DOHH2 (cell line): Measurements from ENCODE around the gene BTBD3.

Experiments
- CTCF ChIP-seq: fragments of 200-600 bp; sonication (generic); IDR thresholded peaks from one replicate; pipeline ENCODE4 v1.5.1; 2014; ENCODE audit warnings: antibody characterized with exemption, mild to moderate bottlenecking, low read depth, low read length; ENCODE audit not compliant: poor library complexity, severe bottlenecking
- EZH2phosphoT487 ChIP-seq: fragments of 200-600 bp; sonication (generic); IDR thresholded peaks from 2 replicates; pipeline ENCODE4 v1.6.1; 2017; ENCODE audit warnings: borderline replicate concordance, mild to moderate bottlenecking, antibody characterized with exemption, low read length, moderate library complexity, mixed read lengths

DNA sequence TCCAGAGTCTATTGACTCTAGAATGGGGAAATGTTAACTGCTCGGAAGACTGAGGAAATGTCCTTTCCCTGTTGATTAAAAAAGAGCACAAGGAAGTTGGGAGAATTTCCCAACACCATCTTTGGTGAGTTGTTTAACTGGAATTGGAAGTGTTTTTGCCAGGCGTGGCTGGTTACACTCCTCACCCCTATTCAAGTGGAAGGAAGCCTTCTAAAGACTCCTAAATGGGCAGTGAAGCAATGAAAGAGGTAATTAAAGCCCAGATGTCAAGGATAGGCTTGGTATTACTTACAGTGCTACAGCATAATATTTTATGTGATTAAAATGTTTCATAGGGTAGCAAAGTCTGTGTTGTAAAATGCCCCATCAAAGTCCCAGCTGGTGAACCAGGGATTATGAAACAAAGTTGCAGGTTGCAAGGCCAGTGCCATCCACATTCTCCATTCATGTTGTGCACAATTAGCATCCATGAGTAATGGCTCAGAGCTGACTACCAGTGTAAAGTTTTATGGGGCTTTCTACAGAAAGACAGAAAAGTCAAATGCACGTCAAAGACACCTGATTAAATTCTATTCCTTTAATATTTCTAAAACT is 52.6 kb downstream of the BTBD3 start:
- TF ChIP-seq CTCF (no peak), EZH2phosphoT487 (no peak)
